ENCODE results near the gene CBFA2T2.

DNA sequence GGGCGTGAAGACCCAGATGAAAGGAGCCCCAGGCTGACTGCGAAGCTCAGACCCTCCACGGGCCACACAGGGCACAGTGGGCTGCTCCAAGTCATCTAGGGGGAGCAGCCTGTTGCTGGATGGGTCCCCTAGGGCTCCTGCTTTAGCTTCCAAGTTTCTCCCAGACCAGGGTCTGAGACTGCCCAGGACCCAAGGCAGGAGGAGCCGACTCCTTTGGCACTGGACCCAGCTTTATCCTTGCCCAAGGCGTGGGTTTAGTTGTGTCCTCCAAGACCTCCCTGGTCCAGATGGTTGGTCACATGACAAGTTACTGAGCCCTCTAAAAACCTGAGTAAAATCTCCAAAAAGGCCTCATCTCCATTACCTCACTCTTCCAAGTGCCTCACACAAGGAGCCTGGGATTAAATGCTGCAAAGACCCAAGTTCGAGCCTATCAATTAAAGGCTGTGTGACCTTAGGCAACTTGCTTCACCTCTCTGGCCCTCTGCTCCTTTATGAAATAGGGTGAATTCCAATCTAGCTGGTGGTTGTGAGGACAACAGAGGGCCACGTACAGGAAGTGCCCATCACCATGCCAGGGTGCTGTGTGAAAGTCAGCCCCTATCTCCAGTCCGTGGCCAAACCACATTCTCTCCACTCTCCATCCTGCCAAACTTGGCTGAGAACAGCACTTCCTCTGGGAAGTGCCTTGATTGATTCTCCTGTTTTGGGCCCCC, 181.8 kb downstream of the CBFA2T2 start:
- no peak for TF ChIP-seq EZH2 (IDR thresholded peaks at IDR 0.05; ENCODE audit: borderline replicate concordance, low read depth, low read length, severe bottlenecking)
- TF ChIP-seq POLR2A (IDR thresholded peaks at IDR 0.05; ENCODE audit: low read depth, low read length), result no peak
- no peak for TF ChIP-seq POLR2AphosphoS5 (IDR thresholded peaks at IDR 0.05; ENCODE audit: insufficient read depth, low read depth, low read length)
- TF ChIP-seq, protein P1, sequence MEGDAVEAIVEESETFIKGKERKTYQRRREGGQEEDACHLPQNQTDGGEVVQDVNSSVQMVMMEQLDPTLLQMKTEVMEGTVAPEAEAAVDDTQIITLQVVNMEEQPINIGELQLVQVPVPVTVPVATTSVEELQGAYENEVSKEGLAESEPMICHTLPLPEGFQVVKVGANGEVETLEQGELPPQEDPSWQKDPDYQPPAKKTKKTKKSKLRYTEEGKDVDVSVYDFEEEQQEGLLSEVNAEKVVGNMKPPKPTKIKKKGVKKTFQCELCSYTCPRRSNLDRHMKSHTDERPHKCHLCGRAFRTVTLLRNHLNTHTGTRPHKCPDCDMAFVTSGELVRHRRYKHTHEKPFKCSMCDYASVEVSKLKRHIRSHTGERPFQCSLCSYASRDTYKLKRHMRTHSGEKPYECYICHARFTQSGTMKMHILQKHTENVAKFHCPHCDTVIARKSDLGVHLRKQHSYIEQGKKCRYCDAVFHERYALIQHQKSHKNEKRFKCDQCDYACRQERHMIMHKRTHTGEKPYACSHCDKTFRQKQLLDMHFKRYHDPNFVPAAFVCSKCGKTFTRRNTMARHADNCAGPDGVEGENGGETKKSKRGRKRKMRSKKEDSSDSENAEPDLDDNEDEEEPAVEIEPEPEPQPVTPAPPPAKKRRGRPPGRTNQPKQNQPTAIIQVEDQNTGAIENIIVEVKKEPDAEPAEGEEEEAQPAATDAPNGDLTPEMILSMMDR (IDR thresholded peaks at IDR 0.05; ENCODE audit: extremely low read depth in 1 of 2, insufficient read depth in 1 of 2, low read depth in 1 of 2, low read length in 2 of 2), result no peak
